GM12878 (cell line): ENCODE results near the gene SPEG. TPM values are rescaled to one million over a fixed set of nuclear protein-coding genes. Genes with fewer than 3 reads are reported as not detected.

Experiments used
- ATAC-seq: fragments of 200-7000 bp; cut with Tn5 transposase; 3 replicates; pipeline ENCODE4 v1.9.1; 2020; ENCODE audit warnings: mild to moderate bottlenecking, moderate library complexity
- BruUV-seq: library from RNA; stranded (reverse); fragments of 400-500 nt; replicated peaks from 2 replicates; lab custom pipeline; 2021; lab: Mats Ljungman, UMichigan
- CTCF ChIA-PET: fragments of 300-600 bp; sonication (Branson Sonifier 250); formaldehyde crosslinking; extraction: SDS; loops from one replicate; lab custom pipeline; 2021; ENCODE audit warnings: inconsistent platforms; lab: Yijun Ruan, JAX
- POLR2A ChIA-PET: fragments of 350-600 bp; formaldehyde crosslinking; extraction: SDS; loops from one replicate; lab custom pipeline; 2021; ENCODE audit warnings: inconsistent platforms; lab: Charles Lee
- RAD21 ChIA-PET: fragments of 300-600 bp; sonication (Branson Sonifier 250); formaldehyde crosslinking; loops from one replicate; lab custom pipeline; 2023; ENCODE audit warnings: antibody characterized with exemption; ENCODE audit not compliant: unreplicated experiment; lab: Charles Lee
- SMC1A ChIA-PET: fragments of 300-600 bp; sonication (Branson Sonifier 250); formaldehyde crosslinking; loops from one replicate; lab custom pipeline; 2023; ENCODE audit not compliant: unreplicated experiment, uncharacterized antibody; lab: Charles Lee
- DNase-seq: peaks from one replicate; pipeline ENCODE4 v3.0.0-alpha.2; 2011; ENCODE audit warnings: low read depth, low spot score
- FAIRE-seq: peaks from 3 replicates; lab custom pipeline; 2011; peaks lifted over from hg19 to GRCh38; lab: Jason Lieb, UNC
- H2AFZ ChIP-seq: 2 replicates; pipeline ENCODE4 v1.6.0; 2011; ENCODE audit warnings: low read depth, low read length, control low read depth; ENCODE audit not compliant: control insufficient read depth
- H3K27ac ChIP-seq: 2 replicates; pipeline ENCODE4 v1.5.1; 2011; ENCODE audit warnings: control low read depth; ENCODE audit not compliant: control insufficient read depth, insufficient read depth
- H3K27me3 ChIP-seq, 2 experiments: replicated peaks in 1 of 2; 2 replicates each; pipeline versions ENCODE4 v1.6.0 to v1.6.1; 2011; ENCODE audit warnings: low read length in 1 of 2; ENCODE audit not compliant: control insufficient read depth in 2 of 2, insufficient read depth in 2 of 2
- H3K36me3 ChIP-seq, 2 experiments: 2 replicates each; pipeline ENCODE4 v1.5.1; 2011; ENCODE audit warnings: low read length in 1 of 2; ENCODE audit not compliant: control insufficient read depth in 2 of 2, insufficient read depth in 2 of 2
- H3K4me1 ChIP-seq: 2 replicates; pipeline ENCODE4 v1.6.1; 2011; ENCODE audit warnings: mild to moderate bottlenecking, low read length, moderate library complexity, mixed read lengths; ENCODE audit not compliant: control insufficient read depth, insufficient read depth
- H3K4me2 ChIP-seq: 2 replicates; pipeline ENCODE4 v1.6.0; 2011; ENCODE audit warnings: control low read depth; ENCODE audit not compliant: control insufficient read depth, insufficient read depth
- H3K4me3 ChIP-seq: fragments of 200-600 bp; sonication (generic); 2 replicates; pipeline ENCODE4 v1.5.1; 2016
- H3K79me2 ChIP-seq: 2 replicates; pipeline ENCODE4 v1.6.0; 2011; ENCODE audit warnings: low read length; ENCODE audit not compliant: control insufficient read depth, insufficient read depth
- H3K9ac ChIP-seq: 2 replicates; pipeline ENCODE4 v1.8.0; 2011; ENCODE audit warnings: low read length, control low read depth, mixed read lengths; ENCODE audit not compliant: control insufficient read depth, insufficient read depth
- H3K9me3 ChIP-seq: replicated peaks from 3 replicates; pipeline ENCODE4 v1.5.1; 2011; ENCODE audit warnings: mild to moderate bottlenecking, low read length; ENCODE audit not compliant: control insufficient read depth, insufficient read depth
- H4K20me1 ChIP-seq: 2 replicates; pipeline ENCODE4 v1.6.0; 2011; ENCODE audit not compliant: control insufficient read depth, insufficient read depth
- EED ChIP-seq: sonication (generic); IDR thresholded peaks from 2 replicates; pipeline ENCODE4 v1.6.1; 2016; ENCODE audit warnings: antibody characterized with exemption, low read depth
- FOXM1 ChIP-seq: IDR thresholded peaks from 2 replicates; pipeline ENCODE4 v1.6.1; 2012; ENCODE audit warnings: low read depth, mild to moderate bottlenecking, inconsistent platforms, low read length, moderate library complexity
- JUND ChIP-seq: IDR thresholded peaks from 2 replicates; pipeline ENCODE4 v1.6.1; 2012; ENCODE audit warnings: low read depth, mild to moderate bottlenecking, low read length, improper control_type of control experiment, moderate library complexity
- NBN ChIP-seq: fragments of 450-650 bp; IDR thresholded peaks from 2 replicates; pipeline ENCODE4 v1.6.1; 2016
- NR2C1 ChIP-seq: fragments of 450-650 bp; IDR thresholded peaks from 2 replicates; pipeline ENCODE4 v1.6.1; 2017; ENCODE audit warnings: antibody characterized with exemption, mild to moderate bottlenecking, moderate library complexity
- NRF1 ChIP-seq: conservative IDR thresholded peaks from 2 replicates; pipeline ENCODE4 v1.6.1; 2011; ENCODE audit warnings: mild to moderate bottlenecking, low read depth, low read length, improper control_type of control experiment
- SMAD1 ChIP-seq: fragments of 450-650 bp; IDR thresholded peaks from 2 replicates; pipeline ENCODE4 v1.6.1; 2018; ENCODE audit warnings: mild to moderate bottlenecking, low read depth; ENCODE audit not compliant: partially characterized antibody
- TCF3 ChIP-seq: IDR thresholded peaks from 2 replicates; pipeline ENCODE4 v1.6.1; 2012; ENCODE audit warnings: low read depth, mild to moderate bottlenecking, low read length, borderline replicate concordance; ENCODE audit not compliant: insufficient read depth
- WGBS: methylation state at CpG from one replicate; pipeline ENCODE4 v1.1.6; 2016; ENCODE audit warnings: low lambda C conversion rate; ENCODE audit not compliant: insufficient replicate concordance, insufficient coverage; ENCODE audit errors: missing lambda C conversion rate; 5-methylcytosine and 5-hydroxymethylcytosine counted together
- in situ Hi-C: fragments of 300-500 bp; cut with MboI; formaldehyde crosslinking; loops from 9 replicates; pipeline ENCODE4 v1.14.3; 2018; ENCODE audit warnings: mixed read lengths
- intact Hi-C: fragments of 100-400 bp; cut with micrococcal nuclease; formaldehyde crosslinking; loops from one replicate; pipeline ENCODE4 v1.14.2; 2022; ENCODE audit not compliant: unreplicated experiment
- polyA plus RNA-seq, 11 experiments: library from polyadenylated mRNA; depleted of rRNA in 4 of 11; unstranded in 6 of 11; stranded (reverse) in 5 of 11; fragments of >200 nt; fragmentation: Nextera tagmentation in 4 of 11; fragmentation: Illumina TruSeq in 1 of 11; extraction: Ambion mirVana in 4 of 11; extraction: Trizol in 1 of 11; gene quantifications; 1 replicate in 1 of 11; 2 replicates in 10 of 11; pipeline versions ENCODE4 v1.2.1 to v1.2.3, GENCODE V29; 2011 to 2016; ENCODE audit warnings: inconsistent platforms in 2 of 11, missing spikeins in 2 of 11, low read depth in 1 of 11
- total RNA-seq, 4 experiments: library from RNA; depleted of rRNA in 3 of 4; stranded (reverse); fragments of >200 nt in 3 of 4; fragmentation: Illumina TruSeq in 1 of 4; extraction: Trizol in 1 of 4; gene quantifications; 2 replicates each; pipeline versions ENCODE4 v1.2.1 to v1.2.3, GENCODE V29; 2013 to 2021
- TF ChIP-seq, protein P1 (sequence below): fragments of 450-650 bp; formaldehyde crosslinking; IDR thresholded peaks from 2 replicates; pipeline ENCODE4 v1.5.0; 2022; ENCODE audit warnings: mild to moderate bottlenecking, missing genetic modification characterization

Gene SPEG
- total and polyA plus RNA-seq, 10 of the 15 experiments (the other 5 are each of a cell fraction or from before 2014, with no cell fraction given), result 0.03 to 0.28 TPM; not detected in 8

DNA sequence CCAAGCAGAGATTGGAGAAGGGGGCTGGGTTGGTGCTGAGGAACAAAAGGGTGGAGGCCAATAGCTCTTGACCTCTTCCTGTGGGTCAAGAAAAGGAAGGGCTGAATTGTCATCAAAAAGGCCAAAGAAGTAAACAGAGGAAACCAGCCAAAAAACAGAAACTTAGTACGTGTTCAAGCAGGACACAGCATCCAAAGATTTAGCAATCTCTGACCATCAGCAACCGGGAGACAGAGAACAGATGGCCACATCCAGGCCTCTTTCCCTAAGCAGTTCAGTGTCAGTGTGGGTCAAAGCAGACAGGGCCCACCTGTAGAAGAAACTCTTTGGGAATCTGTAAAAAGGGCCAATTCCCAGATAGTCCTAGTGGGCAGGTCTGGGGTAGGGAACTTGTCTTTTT, 49.8 kb upstream of the SPEG start:
- H2AFZ ChIP-seq, result no peak overlapping the region
- no peak for TF ChIP-seq JUND
- TF ChIP-seq, protein P1, sequence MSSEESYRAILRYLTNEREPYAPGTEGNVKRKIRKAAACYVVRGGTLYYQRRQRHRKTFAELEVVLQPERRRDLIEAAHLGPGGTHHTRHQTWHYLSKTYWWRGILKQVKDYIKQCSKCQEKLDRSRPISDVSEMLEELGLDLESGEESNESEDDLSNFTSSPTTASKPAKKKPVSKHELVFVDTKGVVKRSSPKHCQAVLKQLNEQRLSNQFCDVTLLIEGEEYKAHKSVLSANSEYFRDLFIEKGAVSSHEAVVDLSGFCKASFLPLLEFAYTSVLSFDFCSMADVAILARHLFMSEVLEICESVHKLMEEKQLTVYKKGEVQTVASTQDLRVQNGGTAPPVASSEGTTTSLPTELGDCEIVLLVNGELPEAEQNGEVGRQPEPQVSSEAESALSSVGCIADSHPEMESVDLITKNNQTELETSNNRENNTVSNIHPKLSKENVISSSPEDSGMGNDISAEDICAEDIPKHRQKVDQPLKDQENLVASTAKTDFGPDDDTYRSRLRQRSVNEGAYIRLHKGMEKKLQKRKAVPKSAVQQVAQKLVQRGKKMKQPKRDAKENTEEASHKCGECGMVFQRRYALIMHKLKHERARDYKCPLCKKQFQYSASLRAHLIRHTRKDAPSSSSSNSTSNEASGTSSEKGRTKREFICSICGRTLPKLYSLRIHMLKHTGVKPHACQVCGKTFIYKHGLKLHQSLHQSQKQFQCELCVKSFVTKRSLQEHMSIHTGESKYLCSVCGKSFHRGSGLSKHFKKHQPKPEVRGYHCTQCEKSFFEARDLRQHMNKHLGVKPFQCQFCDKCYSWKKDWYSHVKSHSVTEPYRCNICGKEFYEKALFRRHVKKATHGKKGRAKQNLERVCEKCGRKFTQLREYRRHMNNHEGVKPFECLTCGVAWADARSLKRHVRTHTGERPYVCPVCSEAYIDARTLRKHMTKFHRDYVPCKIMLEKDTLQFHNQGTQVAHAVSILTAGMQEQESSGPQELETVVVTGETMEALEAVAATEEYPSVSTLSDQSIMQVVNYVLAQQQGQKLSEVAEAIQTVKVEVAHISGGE (CRISPR knock-in tag), result no peak
- TF ChIP-seq NR2C1, result no peak
- no peak for TF ChIP-seq SMAD1
- TF ChIP-seq EED, result no peak
- TF ChIP-seq FOXM1, result no peak
- no peak for TF ChIP-seq TCF3
- no peak for TF ChIP-seq NRF1
- TF ChIP-seq NBN, result no peak
- TF ChIP-seq, all 136 proteins: peak for 0
- in situ Hi-C loops (no loop called here), intact Hi-C loops (loop anchor here (5.0 kb wide), 2 partner anchors 208 to 223 kb away; partner anchors contain the start of genes CNPPD1, NHEJ1 and RETREG2)
- BruUV-seq, result no TSS peak
- Histone ChIP-seq H3K4me1 (peaks cover 5% of the 10 kb centered on the region), H3K4me3 (no peak overlapping the region), H4K20me1 (no peaks in the 10 kb centered on the region), H3K27ac (no peak overlapping the region), H3K4me2 (no peak overlapping the region), H3K9ac (no peak overlapping the region), H3K27me3 (no peaks in the 10 kb centered on the region), H3K79me2 (peaks cover 8% of the 10 kb centered on the region), H3K9me3 (no peaks in the 10 kb centered on the region), H3K36me3 (peaks cover 11 to 13% of the 10 kb centered on the region in 2 experiments; a peak in 3 of 4 replicates)
- DNase-seq (no peak), FAIRE-seq (no peak), ATAC-seq (no peak)
- ChIA-PET SMC1A (no interaction called here), RAD21 (no interaction called here), POLR2A (no interaction called here), CTCF (no interaction called here)
- WGBS, result 95% methylated on average over 2 of the region's 2 CpGs
